ENCODE results near the gene BOLL.

DNA sequence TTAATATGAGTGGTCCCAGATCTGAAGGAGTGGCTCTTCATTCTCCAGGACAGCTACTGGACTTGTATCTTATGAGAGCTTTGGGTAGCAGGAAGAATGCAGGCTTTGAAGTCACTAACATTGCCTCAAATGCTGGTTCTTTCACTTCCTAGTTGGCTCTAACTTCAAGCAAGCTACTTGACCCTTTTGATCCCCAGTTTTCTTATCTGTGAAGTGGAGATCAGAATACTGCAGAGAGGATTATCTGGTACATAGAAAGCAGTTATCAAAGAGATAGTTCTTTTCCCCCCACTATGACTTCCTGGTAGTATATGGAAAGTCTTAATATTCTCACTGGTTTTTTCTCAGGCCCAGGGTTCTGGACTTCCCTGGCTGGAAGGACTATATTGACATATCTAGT, 15.9 kb upstream of the BOLL start:
- TF ChIP-seq POLR2A (IDR thresholded peaks at IDR 0.05), result no peak
- TF ChIP-seq, protein P1, sequence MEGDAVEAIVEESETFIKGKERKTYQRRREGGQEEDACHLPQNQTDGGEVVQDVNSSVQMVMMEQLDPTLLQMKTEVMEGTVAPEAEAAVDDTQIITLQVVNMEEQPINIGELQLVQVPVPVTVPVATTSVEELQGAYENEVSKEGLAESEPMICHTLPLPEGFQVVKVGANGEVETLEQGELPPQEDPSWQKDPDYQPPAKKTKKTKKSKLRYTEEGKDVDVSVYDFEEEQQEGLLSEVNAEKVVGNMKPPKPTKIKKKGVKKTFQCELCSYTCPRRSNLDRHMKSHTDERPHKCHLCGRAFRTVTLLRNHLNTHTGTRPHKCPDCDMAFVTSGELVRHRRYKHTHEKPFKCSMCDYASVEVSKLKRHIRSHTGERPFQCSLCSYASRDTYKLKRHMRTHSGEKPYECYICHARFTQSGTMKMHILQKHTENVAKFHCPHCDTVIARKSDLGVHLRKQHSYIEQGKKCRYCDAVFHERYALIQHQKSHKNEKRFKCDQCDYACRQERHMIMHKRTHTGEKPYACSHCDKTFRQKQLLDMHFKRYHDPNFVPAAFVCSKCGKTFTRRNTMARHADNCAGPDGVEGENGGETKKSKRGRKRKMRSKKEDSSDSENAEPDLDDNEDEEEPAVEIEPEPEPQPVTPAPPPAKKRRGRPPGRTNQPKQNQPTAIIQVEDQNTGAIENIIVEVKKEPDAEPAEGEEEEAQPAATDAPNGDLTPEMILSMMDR (IDR thresholded peaks at IDR 0.05), result no peak
